Cerebellar cortex (tissue), 1 donor: ENCODE results near the gene RBM28.

Experiments
- DNase-seq: peaks from one replicate; pipeline ENCODE4 v3.0.0-alpha.2; 2015; ENCODE audit warnings: low spot score

Gene RBM28

DNA sequence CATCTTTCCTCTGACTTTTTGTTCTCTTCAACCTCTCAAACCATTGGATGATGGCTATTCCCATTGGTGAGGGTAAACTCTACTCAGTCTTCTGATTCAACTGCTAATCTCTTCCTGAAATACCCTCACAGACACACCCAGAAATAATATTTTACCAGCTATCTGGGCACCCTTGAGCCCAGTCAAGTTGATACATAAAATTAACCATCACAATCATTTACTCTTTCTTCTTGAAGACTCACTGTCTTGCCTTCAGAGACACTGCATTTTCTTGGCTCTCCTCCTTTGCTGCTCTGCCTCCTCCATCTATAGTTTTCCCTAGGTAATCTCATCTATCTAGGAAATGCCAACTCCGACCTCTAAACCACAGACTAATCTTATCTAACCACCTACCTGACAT is 30.3 kb upstream of the RBM28 start:
- DNase-seq: no peak

DNA sequence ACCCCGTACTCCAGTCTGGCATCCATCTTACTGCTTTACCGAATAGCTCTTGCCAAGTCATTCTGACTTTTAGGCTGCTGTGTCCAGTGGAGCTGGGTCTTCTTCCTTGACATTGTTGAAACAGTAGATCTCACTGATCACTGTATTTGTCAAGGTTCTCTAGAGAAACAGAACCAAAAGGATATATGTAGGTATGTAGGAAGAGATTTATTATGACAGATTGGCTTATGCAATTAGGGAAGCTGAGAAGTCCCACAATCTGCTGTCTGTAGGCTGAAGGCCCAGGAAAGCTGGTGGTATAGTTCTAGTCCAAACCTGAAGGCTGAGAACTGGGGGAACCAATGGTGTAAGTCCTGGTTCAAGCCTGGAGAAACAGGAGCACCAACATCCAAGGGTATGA is 29.9 kb upstream of the RBM28 start:
- no peak for DNase-seq

DNA sequence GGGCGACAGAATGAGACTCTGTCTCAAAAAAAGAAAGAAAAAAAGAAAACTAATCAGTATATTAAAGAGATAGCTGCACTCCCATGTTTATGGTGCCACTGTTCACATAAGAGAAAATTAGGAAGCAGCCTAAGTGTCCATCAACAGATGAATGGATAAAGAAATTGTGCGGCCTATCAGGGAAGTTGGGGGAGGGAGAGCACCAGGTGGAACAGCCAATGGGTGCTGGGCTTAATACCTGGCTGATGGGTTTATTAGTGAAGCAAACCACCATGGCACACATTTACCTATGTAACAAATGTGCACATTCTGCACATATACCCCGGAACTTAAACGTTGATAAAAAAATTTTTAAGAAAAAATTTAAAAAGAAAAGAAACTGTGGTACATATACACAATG is 26.8 kb upstream of the RBM28 start:
- no peak for DNase-seq

DNA sequence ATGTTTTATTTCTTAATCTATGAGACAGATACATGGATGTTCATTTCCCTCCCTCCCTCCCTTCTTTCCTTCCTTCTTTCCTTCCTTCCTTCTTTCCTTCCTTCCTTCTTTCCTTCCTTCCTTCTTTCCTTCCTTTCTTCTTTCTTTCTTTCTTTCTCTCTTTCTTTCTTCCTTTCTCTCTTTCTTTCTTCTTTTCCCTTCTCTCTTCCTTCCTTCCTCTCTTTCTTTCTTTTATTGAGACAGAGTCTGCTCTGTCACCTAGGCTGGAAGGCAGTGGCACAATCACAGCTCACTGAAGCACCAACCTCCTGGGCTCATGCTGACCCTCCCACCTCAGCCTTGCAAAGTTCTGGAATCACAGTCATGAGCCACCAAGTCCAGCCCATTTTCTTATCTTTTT is 23.3 kb upstream of the RBM28 start:
- no peak for DNase-seq

DNA sequence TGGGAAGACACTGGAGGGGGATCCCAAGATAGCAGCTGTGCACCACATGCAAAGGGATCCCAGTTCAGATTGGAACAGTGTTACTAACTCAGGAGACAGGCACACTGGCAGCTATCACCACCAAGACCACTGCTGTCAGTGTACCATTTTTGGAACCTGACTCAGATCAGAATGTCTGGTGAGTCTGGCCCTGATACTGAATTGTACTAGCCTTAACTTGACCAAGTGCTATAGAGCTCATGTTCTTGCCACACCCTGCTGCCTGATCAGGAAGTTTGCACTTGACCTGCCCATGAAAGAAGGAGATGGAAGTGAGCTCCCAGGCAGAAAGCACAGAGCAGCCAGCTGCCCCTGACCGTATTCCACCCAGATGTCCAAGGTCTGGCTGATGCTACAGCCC is 22.6 kb upstream of the RBM28 start:
- no peak for DNase-seq

DNA sequence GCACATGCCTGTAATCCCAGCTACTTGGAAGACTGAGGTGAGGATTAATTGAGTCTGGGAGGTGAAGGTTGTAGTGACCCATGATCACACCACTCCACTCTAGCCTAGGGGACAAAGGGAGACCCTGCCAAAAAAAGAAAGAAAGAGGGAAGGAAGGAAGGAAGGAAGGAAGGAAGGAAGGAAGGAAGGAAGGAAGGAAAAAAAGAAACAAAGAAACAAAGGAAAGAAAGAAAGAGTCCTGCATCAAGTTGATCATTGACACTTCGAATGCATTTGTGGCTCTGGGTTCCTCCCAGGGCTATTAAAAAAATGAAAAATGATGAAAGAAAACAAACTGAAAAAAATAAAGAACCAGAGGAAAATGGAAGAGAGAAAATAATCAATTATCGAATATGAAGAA is 21.7 kb upstream of the RBM28 start:
- DNase-seq: no peak

DNA sequence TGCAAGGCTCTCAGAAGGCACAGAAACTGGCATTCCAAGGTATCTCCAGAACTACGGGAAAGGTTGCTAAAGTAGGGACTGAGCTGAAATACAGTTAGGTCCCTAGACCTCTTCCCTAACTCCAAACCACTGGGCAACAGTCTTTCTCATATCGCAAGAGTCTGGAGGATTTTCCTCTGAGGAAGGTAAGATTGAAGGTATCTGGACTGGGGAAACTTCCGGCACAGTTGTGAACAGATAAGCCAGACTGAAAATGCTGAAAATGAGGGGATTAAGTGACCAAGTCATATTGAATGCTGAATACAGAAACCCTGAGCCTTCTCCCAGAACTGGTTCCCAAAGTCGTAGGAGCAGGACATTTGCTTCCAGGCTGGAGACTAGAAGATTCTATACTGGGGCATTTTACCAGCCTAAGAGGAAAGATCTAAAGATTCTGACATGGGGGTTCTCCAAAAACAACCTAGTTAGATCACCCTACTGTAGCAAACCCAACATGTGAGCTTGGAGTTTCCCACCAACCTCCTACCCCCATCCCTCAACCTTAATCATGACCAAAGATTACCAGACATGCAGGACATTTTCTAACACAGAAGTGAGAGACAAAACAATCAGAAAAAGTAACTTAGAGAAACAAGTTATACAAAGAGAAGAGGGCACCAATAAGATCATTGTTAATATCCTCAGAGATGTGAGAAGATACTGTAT is 20.6 kb upstream of the RBM28 start:
- no peak for DNase-seq

DNA sequence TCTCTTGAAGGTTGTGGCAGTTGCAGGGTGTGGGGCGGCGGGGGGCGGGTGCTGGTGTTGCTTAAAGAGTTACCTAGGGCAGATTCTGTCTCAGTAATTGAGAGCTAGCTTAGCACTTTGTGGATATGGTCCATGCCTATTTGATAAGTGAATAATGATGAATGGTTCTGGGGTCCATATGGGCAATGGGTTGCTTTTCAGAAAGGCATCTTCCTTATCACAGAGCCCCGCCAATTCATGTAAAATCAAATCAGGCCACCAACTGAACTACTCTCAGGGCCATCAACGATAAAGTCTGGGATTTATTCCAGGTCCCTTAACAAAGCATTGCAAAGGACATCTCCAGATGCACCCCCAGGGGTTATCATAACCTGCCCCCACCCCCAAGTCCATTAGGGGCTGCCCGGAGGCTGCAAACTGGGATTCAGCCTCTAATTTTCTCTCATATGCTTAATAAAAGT is 19.6 kb upstream of the RBM28 start:
- DNase-seq: no peak

DNA sequence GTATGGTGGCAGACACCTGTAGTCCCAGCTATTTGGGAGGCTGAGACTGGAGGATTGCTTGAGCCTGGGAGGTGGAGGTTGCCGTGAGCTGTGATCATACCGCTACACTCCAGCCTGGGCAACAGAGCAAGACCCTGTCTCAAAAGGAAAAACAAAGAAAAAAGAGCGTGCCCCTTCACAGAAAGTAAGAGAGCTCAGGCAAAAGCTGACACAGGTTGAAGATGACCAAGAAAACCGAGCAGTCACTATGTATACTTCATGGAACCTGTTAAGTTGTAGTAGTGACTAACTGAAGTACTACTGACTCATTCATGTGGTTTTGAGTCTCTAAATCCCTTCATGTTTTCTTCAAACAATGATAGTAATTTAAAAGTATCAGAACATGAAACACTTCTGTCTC is 19.0 kb upstream of the RBM28 start:
- DNase-seq: no peak

DNA sequence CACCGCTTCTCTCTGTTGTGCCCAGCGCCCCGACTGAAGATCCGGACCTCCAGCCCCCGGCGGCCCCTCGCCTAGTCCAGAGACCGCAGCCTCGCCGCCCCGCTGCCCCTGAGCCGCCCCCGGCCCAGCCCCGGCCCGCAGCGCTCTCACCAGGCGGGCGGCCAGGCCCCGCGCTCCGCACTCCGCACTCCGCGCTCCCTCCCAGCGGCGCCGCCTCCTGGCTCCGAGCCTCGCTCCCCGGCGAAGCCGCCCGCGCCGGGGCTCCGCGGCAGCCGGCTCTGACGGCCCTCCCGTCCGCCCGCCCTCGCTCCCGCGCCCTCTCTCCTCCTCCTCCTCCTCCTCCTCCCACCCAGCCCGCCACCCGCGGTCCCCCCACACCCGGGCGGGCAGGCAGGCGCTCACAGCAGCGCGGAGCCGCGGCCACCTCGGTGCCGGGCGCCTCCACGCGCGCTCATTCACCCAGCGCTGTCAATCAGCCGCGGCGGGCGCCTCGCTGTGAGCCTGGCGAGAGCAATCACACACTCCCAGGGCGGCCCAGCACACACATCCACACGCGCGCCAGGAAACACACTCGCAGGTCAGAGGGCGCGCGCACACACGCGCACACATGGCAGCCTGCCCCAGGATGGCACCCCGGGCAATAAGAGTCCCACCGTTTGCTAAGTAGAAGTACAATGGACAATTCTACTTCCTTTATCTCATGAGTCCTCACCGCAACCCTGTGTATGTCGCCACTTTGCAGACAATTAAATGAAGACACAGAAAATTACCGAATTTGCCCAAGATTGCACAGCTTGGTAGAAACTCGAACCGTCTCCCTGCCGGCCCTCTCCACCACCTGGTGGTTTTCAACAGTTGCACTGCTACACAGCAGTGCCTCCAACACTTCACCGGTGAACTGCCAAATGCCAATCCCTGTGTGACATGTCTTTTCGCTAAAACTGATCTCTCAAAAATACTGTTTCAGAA is 18.0 kb upstream of the RBM28 start, which contains the start of gene PRRT4:
PRRT4 (minus strand) TSS at position 280 of the 969 bp plus-strand sequence.
- peak; percentile 37 for DNase-seq

DNA sequence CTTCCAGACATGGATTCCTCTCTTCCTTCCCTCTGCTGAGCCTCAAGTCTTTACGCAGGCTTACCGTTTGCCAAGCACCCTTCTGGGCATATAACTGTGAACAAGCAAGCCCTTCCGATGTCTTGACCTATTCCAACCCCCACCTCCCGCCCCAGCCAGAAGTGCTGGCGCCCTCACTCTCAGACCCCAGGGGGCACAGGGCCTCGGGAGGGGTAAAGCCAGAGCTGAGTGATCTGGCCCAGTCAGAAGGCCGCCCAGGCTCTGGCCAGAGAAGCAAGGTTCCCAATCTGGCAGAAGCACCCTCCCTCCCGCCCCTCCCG is 16.6 kb upstream of the RBM28 start:
- DNase-seq: no peak

DNA sequence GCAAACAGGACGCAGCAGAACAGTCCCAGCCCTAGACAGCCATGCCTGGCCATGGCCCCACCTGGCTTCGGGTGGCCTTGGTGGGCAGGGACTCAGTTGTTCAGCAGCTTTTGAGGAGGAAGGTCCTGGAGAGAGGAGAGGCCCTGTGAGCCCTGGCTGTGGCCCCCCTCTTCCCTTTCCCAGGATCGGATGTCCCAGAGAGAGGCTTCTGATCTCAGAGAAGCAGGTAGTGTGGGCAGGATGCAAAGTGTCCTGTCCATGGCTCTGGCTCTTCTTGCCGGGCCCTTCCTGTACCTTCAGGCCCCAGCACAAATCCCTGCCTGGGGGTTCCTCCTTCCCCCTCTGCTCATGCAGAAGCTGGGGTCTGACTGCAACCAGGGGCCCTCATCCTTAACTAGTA is 16.2 kb upstream of the RBM28 start:
- no peak for DNase-seq

DNA sequence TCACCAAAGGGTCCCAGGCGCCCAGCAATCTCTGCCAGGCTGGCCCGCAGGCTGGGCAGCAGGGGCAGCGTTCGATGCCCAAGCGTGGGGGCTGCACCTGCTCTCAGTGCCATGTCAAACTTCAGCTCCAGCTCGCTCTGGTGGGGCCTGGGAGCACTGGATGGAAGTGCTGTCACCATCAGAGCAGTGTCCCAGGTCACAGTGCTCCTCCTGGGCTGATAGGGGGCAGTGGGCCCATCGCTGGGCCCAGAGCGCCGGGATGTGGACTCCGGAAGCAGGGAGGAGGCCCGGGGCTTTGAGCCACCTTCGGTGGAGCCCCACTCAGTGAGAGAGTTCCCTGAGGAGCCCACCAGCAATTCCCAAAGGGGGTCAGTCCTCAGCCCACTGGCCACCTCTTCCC is 15.6 kb upstream of the RBM28 start:
- DNase-seq: no peak

DNA sequence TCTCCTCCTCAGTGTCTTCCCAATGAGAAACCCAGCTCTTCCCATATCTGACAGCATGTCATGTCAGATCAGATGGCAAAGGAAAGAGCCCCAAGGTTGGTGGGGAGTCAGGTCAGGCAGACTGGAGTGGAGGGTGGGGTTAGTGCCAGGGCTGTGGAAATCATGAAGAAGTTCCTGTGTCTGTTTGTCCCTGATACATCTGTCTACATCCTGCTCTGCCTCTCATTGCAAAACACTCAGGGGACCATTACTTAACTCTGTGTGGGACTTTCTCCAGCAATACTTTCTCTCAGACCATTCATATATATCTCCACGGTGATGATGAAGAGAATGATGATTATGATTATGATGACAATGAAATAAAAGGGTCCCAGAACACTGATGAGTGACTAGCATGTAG is 14.5 kb upstream of the RBM28 start:
- DNase-seq: no peak

DNA sequence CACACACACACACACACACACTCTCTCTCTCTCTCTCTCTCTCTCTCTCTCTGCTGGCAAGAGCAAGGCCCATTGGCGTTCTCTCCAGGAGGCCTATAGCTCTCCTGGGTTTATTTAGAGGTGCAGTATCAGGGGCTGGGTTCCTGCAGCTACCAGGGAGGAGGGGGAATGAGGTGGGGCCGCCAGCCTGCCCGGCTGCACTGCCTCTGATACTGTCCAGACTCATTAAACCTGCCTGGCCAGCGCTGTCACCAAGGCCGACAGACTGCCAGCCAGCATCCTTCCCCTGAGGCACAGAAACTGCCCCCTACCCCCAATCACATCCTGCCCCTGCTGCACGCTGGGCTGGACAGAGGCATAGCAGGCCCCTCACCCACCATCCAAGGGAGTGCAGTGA is 13.5 kb upstream of the RBM28 start:
- no peak for DNase-seq

DNA sequence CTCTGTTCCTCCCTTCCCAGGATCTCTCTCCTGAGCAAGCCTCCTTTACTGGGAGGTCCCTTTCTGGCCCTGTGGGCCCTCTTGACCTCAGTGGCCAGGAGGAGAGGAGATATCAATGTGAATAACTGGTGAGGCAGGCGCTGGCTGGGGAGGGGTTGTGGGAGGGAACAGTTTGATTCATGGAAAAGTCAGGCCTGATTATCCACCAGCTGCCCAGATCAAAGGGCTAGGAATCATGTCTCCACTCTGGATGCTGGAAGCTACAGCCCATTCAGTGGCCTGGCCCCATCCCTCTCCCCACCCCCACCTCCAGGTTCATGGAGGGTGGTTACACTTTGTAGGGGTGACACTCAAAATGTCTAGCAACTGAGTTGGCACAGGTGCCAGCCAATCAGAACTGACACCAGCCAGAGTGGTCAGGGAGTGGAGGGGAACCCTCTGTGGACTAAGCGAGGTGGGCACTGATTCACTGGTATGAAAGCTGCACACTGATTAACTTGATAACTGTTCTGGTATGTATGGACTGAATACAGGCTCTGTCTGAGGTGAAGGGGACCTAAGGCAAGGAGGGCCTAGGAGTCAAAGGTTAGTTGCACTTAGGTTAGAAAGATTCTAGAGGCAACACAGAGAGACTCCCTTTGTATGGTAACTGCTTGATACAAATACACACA is 13.0 kb upstream of the RBM28 start:
- no peak for DNase-seq

DNA sequence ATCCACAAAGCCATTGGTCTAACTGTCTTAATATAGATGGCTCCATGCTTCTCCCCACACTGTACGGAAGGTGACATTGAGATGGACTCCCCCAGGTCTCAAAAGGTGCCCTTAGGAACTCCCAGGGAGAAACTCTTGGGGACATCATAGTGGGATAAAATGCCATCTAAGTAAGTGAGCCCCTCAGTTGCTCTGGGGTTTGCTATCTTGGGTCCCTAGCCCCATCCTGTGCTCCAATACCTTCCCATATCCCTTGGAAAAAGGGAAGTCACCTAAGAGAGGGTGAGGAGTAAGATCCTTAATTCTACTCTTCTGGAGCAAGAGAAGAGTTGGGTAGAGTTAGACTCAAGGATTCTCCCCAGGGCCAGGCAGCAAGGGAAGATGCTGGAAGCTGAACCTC is 9.9 kb upstream of the RBM28 start:
- no peak for DNase-seq

DNA sequence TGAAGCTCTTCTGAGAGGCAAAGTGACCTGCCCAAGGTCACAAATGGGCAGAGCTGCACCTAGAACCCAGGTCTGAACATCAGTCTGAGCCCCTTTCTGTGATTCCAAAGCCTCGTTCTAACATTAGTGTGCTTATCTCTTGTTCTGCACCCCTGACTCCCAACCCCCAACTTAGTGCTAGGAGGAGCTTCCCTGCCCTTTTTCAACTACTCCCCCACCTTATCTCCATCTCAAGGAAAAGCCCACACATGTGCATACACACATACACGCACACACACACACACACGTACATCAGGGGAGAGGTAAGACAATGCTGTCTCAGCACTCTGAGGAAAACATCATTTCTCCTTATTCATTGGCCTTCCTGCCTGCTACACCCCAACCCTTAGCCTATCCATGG is 9.5 kb upstream of the RBM28 start:
- no peak for DNase-seq

DNA sequence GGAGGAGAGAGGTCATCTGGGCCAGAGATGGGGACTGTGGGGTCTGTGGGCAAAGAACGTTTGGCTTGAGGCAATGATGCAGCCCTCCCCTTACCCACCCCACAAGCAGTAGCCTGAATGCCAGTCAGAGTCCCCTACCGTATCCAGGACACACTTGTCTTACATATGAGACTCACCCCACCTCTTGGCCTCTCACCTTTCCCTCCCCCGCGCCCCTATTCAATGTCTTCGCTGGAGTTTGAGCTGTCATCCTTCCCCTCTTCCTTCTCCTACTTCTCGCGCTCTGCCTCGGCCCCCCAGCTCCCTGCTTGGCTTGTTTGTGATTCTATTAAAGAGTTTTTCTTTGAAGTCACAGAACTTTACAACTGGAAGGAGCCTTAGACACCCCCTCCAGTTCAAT is 8.9 kb upstream of the RBM28 start:
- no peak for DNase-seq

DNA sequence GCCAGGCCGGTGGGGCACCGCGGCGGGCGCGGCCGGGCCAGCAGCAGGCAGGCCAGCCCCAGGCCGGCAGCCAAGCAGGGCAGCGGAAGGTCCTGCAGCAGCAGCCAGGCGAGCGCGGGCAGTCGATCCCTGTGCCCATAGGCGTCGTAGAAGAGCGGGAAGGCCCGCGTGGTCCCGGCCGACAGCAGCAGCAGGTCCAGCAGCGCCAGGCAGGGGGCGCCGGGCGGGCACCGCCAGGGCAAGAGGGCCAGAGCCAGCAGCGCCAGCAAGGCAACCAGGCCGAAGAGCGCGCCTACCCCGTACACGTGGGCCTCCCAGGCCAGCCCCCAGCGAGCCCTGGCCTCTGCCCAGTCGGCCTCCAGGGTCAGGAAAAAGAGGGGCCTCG is 8.4 kb upstream of the RBM28 start:
- no peak for DNase-seq

DNA sequence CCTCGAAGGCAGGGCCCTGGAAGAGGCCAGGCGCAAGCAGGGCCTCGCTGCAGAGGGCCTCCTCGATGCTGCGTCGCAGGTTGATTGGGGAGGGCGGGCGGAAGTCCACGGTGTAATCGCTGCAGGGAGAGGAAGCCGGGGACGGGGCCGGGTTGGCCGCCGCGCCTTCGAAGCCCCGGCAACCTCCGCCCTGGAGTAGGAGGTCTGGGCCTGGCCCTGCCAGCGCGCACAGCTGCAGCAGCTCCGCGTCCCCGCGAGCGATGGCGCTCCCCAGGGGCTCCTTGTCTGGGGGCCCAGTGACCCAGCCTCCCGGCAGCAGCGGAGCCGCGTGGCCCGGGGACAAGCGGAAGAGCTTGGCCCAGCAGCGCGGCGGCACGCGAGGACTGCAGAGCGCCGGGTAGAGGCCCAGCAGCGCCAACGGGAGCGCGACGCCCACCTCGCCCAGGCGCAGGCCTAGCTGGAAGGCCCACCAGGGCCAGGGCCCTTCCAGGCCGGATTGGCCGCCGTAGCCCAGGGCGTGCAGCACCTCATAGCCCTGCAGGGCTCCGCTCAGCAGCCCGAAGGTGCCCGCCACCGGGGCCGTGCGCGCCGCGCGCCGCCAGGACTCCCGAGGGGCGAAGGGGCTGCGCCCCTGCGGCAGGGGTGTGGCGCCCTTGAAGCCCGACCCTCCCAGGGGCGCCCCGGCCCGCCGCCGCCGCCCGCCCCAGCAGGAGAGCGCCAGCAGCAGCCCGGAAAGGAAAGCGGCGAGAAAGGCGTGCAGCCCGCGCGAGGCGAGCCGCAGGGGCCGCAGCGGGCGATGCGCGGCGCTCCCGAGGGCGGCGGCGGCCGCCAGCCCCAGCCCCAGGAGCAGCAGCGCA is 7.8 kb upstream of the RBM28 start:
- no peak for DNase-seq

DNA sequence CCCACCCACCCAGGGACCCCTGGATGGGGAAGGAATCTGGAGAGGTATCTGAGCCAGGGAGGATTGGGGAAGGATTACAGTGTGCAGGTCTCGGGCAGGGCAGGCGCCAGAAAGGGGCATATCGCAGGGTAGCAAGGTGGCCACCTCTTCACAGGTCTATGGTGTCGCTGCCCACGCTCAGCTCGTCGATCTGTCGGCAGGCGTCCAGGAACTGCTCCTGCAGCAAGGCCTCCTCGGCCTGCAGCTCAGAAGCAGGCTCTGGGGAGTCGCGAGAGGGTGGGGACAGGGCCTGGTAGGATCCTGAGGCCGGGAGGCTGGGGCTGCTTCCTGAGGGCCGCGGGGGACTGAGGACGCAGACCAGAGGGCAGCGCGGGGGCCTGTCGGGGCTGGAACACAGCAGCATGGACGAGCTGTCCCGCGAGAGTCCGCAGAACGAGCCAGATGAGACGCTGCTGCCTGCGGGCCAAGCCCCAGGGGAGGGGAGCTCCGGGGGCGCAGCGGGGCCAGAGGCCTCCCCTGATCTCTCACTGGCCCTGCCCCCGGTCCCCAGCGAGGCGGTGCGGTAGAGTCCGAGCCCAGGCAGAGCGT is 7.1 kb upstream of the RBM28 start:
- DNase-seq: no peak
